GM12891 (cell line): ENCODE measurements around the gene NSMCE1.

Experiments
- PAX5 ChIP-seq: IDR thresholded peaks from 2 replicates; pipeline ENCODE4 v1.6.1; 2011; ENCODE audit warnings: low read length, moderate library complexity, mild to moderate bottlenecking; ENCODE audit not compliant: insufficient read depth, severe bottlenecking
- POLR2A ChIP-seq: IDR thresholded peaks from 2 replicates; pipeline ENCODE4 v1.6.1; 2011; ENCODE audit warnings: low read depth, low read length, control low read depth
- POLR2AphosphoS5 ChIP-seq: IDR thresholded peaks from 2 replicates; pipeline ENCODE4 v1.6.1; 2011; ENCODE audit warnings: low read depth, low read length, control low read depth
- POU2F2 ChIP-seq: IDR thresholded peaks from 2 replicates; pipeline ENCODE4 v1.6.1; 2011; ENCODE audit warnings: low read depth, mild to moderate bottlenecking, control low read depth, low read length, moderate library complexity
- TAF1 ChIP-seq: IDR thresholded peaks from 2 replicates; pipeline ENCODE4 v1.6.1; 2011; ENCODE audit warnings: low read depth, low read length, control low read depth

GRCh38 chr16:27242398-27242797 lies 26.2 kb downstream of the NSMCE1 start:
- TF ChIP-seq POLR2A (no peak), PAX5 (no peak), POLR2AphosphoS5 (no peak), TAF1 (no peak), POU2F2 (no peak)
